HEK293T (cell line): Measurements from ENCODE around the gene PDLIM3.

Source experiments
- ARNT ChIP-seq: fragments of 450-650 bp; IDR thresholded peaks from 2 replicates; pipeline ENCODE4 v1.6.1; 2017; ENCODE audit warnings: mild to moderate bottlenecking
- BHLHE40 ChIP-seq: fragments of 450-650 bp; IDR thresholded peaks from 2 replicates; pipeline ENCODE4 v1.6.1; 2016; ENCODE audit warnings: mild to moderate bottlenecking, moderate library complexity, borderline replicate concordance
- ELF4 ChIP-seq: fragments of 450-650 bp; IDR thresholded peaks from 2 replicates; pipeline ENCODE4 v1.6.1; 2017; ENCODE audit warnings: antibody characterized with exemption
- FOXA1 ChIP-seq: fragments of 450-650 bp; IDR thresholded peaks from 2 replicates; pipeline ENCODE4 v1.6.1; 2016; ENCODE audit warnings: mild to moderate bottlenecking
- HDGF ChIP-seq: fragments of 450-650 bp; IDR thresholded peaks from 2 replicates; pipeline ENCODE4 v1.6.1; 2017; ENCODE audit warnings: antibody characterized with exemption, borderline replicate concordance
- L3MBTL2 ChIP-seq: fragments of 450-650 bp; conservative IDR thresholded peaks from 2 replicates; pipeline ENCODE4 v1.6.1; 2016; ENCODE audit warnings: mild to moderate bottlenecking
- LEF1 ChIP-seq: fragments of 450-650 bp; IDR thresholded peaks from 2 replicates; pipeline ENCODE4 v1.6.1; 2017; ENCODE audit warnings: mild to moderate bottlenecking, borderline replicate concordance
- PKNOX1 ChIP-seq: fragments of 450-650 bp; IDR thresholded peaks from 2 replicates; pipeline ENCODE4 v1.6.1; 2016
- SP1 ChIP-seq: fragments of 450-650 bp; IDR thresholded peaks from 2 replicates; pipeline ENCODE4 v1.6.1; 2017
- SUZ12 ChIP-seq: fragments of 450-650 bp; IDR thresholded peaks from 2 replicates; pipeline ENCODE4 v1.6.1; 2016; ENCODE audit warnings: mild to moderate bottlenecking
- TARDBP ChIP-seq: fragments of 450-650 bp; IDR thresholded peaks from 2 replicates; pipeline ENCODE4 v1.6.1; 2016
- ZNF384 ChIP-seq: fragments of 450-650 bp; IDR thresholded peaks from 2 replicates; pipeline ENCODE4 v1.6.1; 2016

GRCh38 chr4:185532293-185532692 lies 3.0 kb downstream of the PDLIM3 start:
- no peak for TF ChIP-seq BHLHE40
- no peak for TF ChIP-seq ARNT
- no peak for TF ChIP-seq PKNOX1
- TF ChIP-seq ELF4, result no peak
- no peak for TF ChIP-seq L3MBTL2
- TF ChIP-seq FOXA1, result no peak
- no peak for TF ChIP-seq SUZ12
- TF ChIP-seq LEF1, result no peak
- TF ChIP-seq ZNF384, result no peak
- TF ChIP-seq HDGF, result no peak
- TF ChIP-seq SP1, result no peak
- TF ChIP-seq TARDBP, result no peak
